NT2/D1 (cell line): ENCODE measurements around the gene IL17B.

Source experiments
- SUZ12 ChIP-seq: IDR thresholded peaks from 2 replicates; pipeline ENCODE4 v1.6.1; 2011; ENCODE audit not compliant: insufficient read length, insufficient read depth; ENCODE audit errors: extremely low read depth
- YY1 ChIP-seq: IDR thresholded peaks from 2 replicates; pipeline ENCODE4 v1.6.1; 2011; ENCODE audit not compliant: insufficient read length, insufficient read depth
- ZNF274 ChIP-seq: IDR thresholded peaks from 2 replicates; pipeline ENCODE4 v1.6.1; 2011; ENCODE audit warnings: mild to moderate bottlenecking, low read depth, low read length

GRCh38 chr5:149418910-149419531 lies 39.9 kb upstream of the IL17B start:
- TF ChIP-seq SUZ12 (no peak), YY1 (no peak), ZNF274 (no peak)
